ENCODE data around the gene SLC4A11.

DNA sequence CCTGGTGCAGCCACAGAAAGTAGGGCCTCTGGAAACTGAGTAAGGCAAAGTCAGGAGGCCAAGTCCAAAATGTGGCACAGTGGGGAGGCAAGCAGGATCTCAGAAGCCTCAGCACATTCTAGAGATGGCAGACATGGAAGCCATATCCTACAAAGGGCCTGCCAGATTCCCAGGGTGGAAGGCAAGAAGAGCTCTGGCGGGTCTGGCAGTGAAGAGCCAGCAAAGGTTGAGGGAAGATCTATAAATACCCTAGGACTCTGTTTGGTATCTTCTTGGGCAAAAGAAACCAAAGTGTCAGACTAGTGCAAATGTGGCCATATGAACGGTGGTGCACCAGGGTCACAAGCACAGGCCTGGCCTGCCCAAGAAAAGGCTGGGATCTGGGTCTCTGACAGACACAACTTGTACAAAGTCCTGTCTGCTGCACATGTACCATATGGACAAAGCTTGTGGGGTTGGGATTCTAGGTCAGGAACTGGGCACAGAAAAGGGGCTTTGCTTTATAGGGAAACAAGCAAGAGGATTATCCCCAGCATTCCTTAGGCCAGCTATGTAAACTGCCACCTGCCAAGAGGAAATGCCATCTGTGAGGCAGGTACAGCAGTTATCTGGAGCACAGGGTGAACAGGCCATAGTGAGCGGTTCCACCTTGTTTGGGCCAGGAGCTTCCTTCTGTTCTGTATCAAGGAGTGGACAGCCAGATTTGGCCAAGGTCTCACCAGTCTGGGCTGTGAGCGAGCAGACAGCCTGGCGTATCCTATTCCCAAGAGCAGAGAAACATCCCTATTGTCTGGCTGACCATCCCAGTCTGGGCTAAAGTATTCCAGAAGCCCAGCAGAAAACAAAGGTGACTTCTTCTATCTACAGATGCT lies 36.3 kb upstream of the SLC4A11 start:
- TF ChIP-seq POLR2A (IDR thresholded peaks at IDR 0.05; ENCODE audit: low read length) (no peak), GATA1 (IDR thresholded peaks at IDR 0.05; ENCODE audit: low read depth, low read length) (no peak)
